ENCODE results near the gene ZDHHC18.

DNA sequence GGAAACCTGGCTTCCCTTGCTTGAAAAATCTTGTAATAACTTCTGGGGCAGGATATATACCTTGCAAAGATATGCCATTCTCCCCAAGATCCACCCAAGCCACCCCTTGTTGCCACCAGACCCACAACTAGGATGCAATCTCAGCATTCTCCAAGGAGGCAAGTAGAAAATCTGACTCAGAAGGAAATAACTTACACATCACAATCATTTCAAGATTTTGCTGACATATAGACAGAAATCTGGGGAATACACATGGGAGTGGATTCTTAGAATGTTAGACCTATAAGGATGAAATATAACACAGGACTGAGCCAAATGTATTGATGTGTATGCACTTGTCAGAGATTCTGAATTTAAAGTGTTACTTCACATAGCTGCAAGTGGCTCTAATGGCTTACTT, 14.8 kb upstream of the ZDHHC18 start:
- TF ChIP-seq EZH2 (IDR thresholded peaks at IDR 0.05; ENCODE audit: insufficient read depth, poor library complexity, severe bottlenecking) (no peak), EZH2phosphoT487 (IDR thresholded peaks at IDR 0.05; ENCODE audit: insufficient read depth, low read depth) (no peak)
